GM13977 (cell line): Measurements from ENCODE around the gene ASB18.

Experiments used
- DNase-seq: peaks from one replicate; pipeline ENCODE4 v3.0.0; 2012; ENCODE audit warnings: low spot score
- CTCF ChIP-seq: IDR thresholded peaks from 2 replicates; pipeline ENCODE4 v1.5.1; 2012; ENCODE audit warnings: mild to moderate bottlenecking, control low read depth; ENCODE audit not compliant: insufficient read depth; ENCODE audit errors: extremely low read depth, missing control alignments
- in situ Hi-C: fragments of 300-500 bp; cut with MboI; formaldehyde crosslinking; loops from one replicate; pipeline ENCODE4 v1.12.0; 2022; ENCODE audit warnings: low sequenced_read_pairs, low pct_unique_long_range_greater_than_20kb, mixed read lengths, inconsistent platforms; ENCODE audit not compliant: unreplicated experiment

Gene ASB18

GRCh38 chr2:236229186-236229585, 35.0 kb downstream of the ASB18 start:
- in situ Hi-C loops = no loop called here
- TF ChIP-seq CTCF = no peak
- no peak for DNase-seq

- in situ Hi-C loops = no loop called here
- TF ChIP-seq CTCF = no peak
- DNase-seq = no peak
These were observed 40.5 kb downstream of the ASB18 start for GRCh38 chr2:236223675-236224074.

- in situ Hi-C loops = no loop called here
- TF ChIP-seq CTCF = no peak
- no peak for DNase-seq
These were observed 42.4 kb downstream of the ASB18 start for GRCh38 chr2:236221798-236222197.

- no peak for TF ChIP-seq CTCF
- in situ Hi-C loops = no loop called here
- no peak for DNase-seq
These were observed 44.8 kb downstream of the ASB18 start for GRCh38 chr2:236219411-236219810.

GRCh38 chr2:236217926-236218325, 46.3 kb downstream of the ASB18 start:
- in situ Hi-C loops = no loop called here
- DNase-seq = no peak
- no peak for TF ChIP-seq CTCF

- no peak for TF ChIP-seq CTCF
- in situ Hi-C loops = no loop called here
- DNase-seq = no peak
These were observed 47.5 kb downstream of the ASB18 start for GRCh38 chr2:236216711-236217110.

- in situ Hi-C loops = no loop called here
- no peak for DNase-seq
- TF ChIP-seq CTCF = no peak
These were observed 48.4 kb downstream of the ASB18 start for GRCh38 chr2:236215761-236216333.
